Keratinocyte (primary cell): Measurements from ENCODE around the gene ORMDL3. TPM values are rescaled to one million over a fixed set of nuclear protein-coding genes. Genes with fewer than 3 reads are reported as not detected.

ENCODE experiments used
- DNase-seq: peaks from one replicate; pipeline ENCODE4 v3.0.0-alpha.2; 2011; ENCODE audit warnings: low read depth, missing footprints, low spot score
- FAIRE-seq: peaks from 2 replicates; lab custom pipeline; 2011; peaks lifted over from hg19 to GRCh38; lab: Jason Lieb, UNC
- H2AFZ ChIP-seq: 2 replicates; pipeline ENCODE4 v1.6.0; 2012; ENCODE audit warnings: low read length, control low read depth, inconsistent platforms; ENCODE audit not compliant: control insufficient read depth
- H3K27ac ChIP-seq: 2 replicates; pipeline ENCODE4 v1.5.1; 2011; ENCODE audit warnings: low read length; ENCODE audit not compliant: control insufficient read depth, insufficient read depth
- H3K27me3 ChIP-seq: 3 replicates; pipeline ENCODE4 v1.6.0; 2011; ENCODE audit warnings: low read length; ENCODE audit not compliant: control insufficient read depth, insufficient read depth; ENCODE audit errors: extremely low read depth
- H3K36me3 ChIP-seq, 2 experiments: 2 replicates in 1 of 2; 3 replicates in 1 of 2; pipeline ENCODE4 v1.5.1; 2011; ENCODE audit warnings: low read length in 2 of 2, mild to moderate bottlenecking in 1 of 2; ENCODE audit not compliant: control insufficient read depth in 2 of 2, insufficient read depth in 2 of 2; ENCODE audit errors: extremely low read depth in 1 of 2
- H3K4me1 ChIP-seq: 3 replicates; pipeline ENCODE4 v1.5.1; 2011; ENCODE audit warnings: low read length; ENCODE audit not compliant: control insufficient read depth, insufficient read depth; ENCODE audit errors: extremely low read depth
- H3K4me2 ChIP-seq: 3 replicates; pipeline ENCODE4 v1.6.0; 2011; ENCODE audit warnings: low read depth, low read length; ENCODE audit not compliant: control insufficient read depth, insufficient read depth; ENCODE audit errors: extremely low read depth
- H3K4me3 ChIP-seq, 3 experiments: fragments of 200-600 bp in 1 of 3; sonication (generic) in 1 of 3; 2 replicates in 2 of 3; 3 replicates in 1 of 3; pipeline ENCODE4 v1.5.1; 2011 to 2016; ENCODE audit warnings: low read length in 3 of 3, mild to moderate bottlenecking in 3 of 3, control low read depth in 2 of 3, inconsistent platforms in 1 of 3, low read depth in 1 of 3, mixed read lengths in 1 of 3, mixed run types in 1 of 3, moderate library complexity in 1 of 3; ENCODE audit not compliant: control insufficient read depth in 2 of 3, insufficient read depth in 2 of 3; ENCODE audit errors: extremely low read depth in 1 of 3
- H3K79me2 ChIP-seq: 2 replicates; pipeline ENCODE4 v1.6.0; 2012; ENCODE audit warnings: low read length; ENCODE audit not compliant: control insufficient read depth, insufficient read depth
- H3K9ac ChIP-seq: 3 replicates; pipeline ENCODE4 v1.6.0; 2011; ENCODE audit warnings: low read length; ENCODE audit not compliant: control insufficient read depth, insufficient read depth; ENCODE audit errors: extremely low read depth
- H3K9me1 ChIP-seq: 3 replicates; pipeline ENCODE4 v1.6.0; 2011; ENCODE audit warnings: low read length; ENCODE audit not compliant: control insufficient read depth, insufficient read depth; ENCODE audit errors: extremely low read depth
- H3K9me3 ChIP-seq: 2 replicates; pipeline ENCODE4 v1.5.1; 2012; ENCODE audit warnings: low read depth, low read length; ENCODE audit not compliant: control insufficient read depth
- H4K20me1 ChIP-seq: 3 replicates; pipeline ENCODE4 v1.6.0; 2011; ENCODE audit warnings: low read length; ENCODE audit not compliant: control insufficient read depth, insufficient read depth; ENCODE audit errors: extremely low read depth
- CTCF ChIP-seq, 3 experiments: IDR thresholded peaks in 1 of 3; conservative IDR thresholded peaks in 1 of 3; optimal IDR thresholded peaks in 1 of 3; 2 replicates in 2 of 3; 3 replicates in 1 of 3; pipeline versions ENCODE3 to v1.5.1; 2011; ENCODE audit warnings: low read length in 3 of 3, mild to moderate bottlenecking in 3 of 3, moderate library complexity in 2 of 3, control low read depth in 1 of 3, inconsistent platforms in 1 of 3; ENCODE audit not compliant: insufficient read depth in 2 of 3; ENCODE audit errors: extremely low read depth in 1 of 3
- EZH2 ChIP-seq: IDR thresholded peaks from one replicate; pipeline ENCODE4 v1.6.1; 2012; ENCODE audit warnings: inconsistent platforms, mild to moderate bottlenecking, low read length, moderate library complexity
- dilution Hi-C: fragments of 300-500 bp; cut with MboI; formaldehyde crosslinking; loops from one replicate; pipeline ENCODE4 v1.7.0; 2020; ENCODE audit warnings: low sequenced_read_pairs; ENCODE audit not compliant: extremely low pct_ligation_motif_present
- polyA plus RNA-seq, 5 experiments: library from polyadenylated mRNA; depleted of rRNA in 3 of 5; stranded (reverse) in 3 of 5; stranded (forward) in 1 of 5; unstranded in 1 of 5; fragments of >200 nt; gene quantifications; 1 replicate in 1 of 5; 2 replicates in 3 of 5; 3 replicates in 1 of 5; pipeline versions ENCODE4 v1.2.1 to v1.2.3, GENCODE V29; 2011 to 2012; ENCODE audit warnings: missing spikeins in 2 of 5, low read depth in 1 of 5, low replicate concordance in 1 of 5

Gene ORMDL3
- polyA plus RNA-seq, 1 donor (not counting 4 experiments of a cell fraction or from before 2014, with no cell fraction given), result 36.3 TPM

DNA sequence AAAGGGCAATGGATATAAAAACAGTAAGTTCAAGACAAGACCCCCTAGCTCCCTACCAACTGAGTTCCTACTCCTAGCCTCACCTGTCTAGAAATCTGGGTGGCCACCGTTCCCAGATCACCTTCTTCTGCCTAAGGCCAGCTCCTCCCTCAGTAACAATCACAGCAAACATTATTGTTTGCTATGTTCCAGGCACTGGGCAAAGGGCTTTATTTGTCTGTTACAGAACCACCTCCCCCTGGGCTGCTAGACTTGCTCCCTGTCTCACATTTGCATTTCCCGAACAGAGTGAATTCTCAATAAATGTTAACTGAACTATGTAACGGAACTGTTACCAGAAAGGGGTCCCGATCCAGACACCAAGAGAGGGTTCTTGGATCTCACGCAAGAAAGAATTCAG lies 6.9 kb upstream of the ORMDL3 start:
- TF ChIP-seq CTCF (optimal IDR thresholded peaks at IDR 0.05 in 1 of 3, IDR thresholded peaks at IDR 0.05 in 1 of 3, conservative IDR thresholded peaks at IDR 0.05 in 1 of 3; ENCODE audit: extremely low read depth in 1 of 3, insufficient read depth in 2 of 3, low read length in 3 of 3), result no peak
- TF ChIP-seq EZH2, result no peak
- Histone ChIP-seq H3K27ac (no peak overlapping the region), H3K4me3 (no peak overlapping the region), H2AFZ (no peak overlapping the region), H3K79me2 (no peaks in the 10 kb centered on the region), H3K9me3 (no peaks in the 10 kb centered on the region), H3K4me2 (no peak overlapping the region), H3K36me3 (no peaks in the 10 kb centered on the region), H3K9ac (no peak overlapping the region), H3K4me1 (peaks cover 12% of the 10 kb centered on the region), H3K9me1 (no peaks in the 10 kb centered on the region), H3K27me3 (no peaks in the 10 kb centered on the region), H4K20me1 (no peaks in the 10 kb centered on the region)
- no peak for DNase-seq
- dilution Hi-C loops, result no loop called here
- FAIRE-seq, result no peak

DNA sequence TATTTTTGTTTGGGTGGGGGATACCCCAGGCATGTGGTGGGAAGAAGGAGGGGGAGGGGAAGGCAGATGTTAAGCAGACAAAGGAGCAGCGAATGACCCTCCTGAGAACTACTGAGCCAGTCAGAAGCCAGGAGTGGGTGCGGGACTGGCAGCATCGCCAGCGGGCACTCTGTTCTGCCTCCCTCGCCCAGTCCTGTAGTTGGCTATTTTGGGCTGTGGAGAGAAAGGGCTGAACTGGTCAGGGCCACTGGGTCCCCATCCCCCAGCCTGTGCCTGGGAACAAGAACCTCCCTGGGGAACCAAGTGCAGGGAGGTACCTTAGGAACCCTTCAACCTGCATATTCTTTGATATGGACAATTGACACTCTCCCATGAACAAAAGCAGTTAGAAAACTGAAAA lies 6.5 kb upstream of the ORMDL3 start:
- H2AFZ ChIP-seq, result no peak overlapping the region
- H3K4me1 ChIP-seq, result peaks cover 16% of the 10 kb centered on the region
- no peaks in the 10 kb centered on the region for H3K27me3 ChIP-seq
- no peaks in the 10 kb centered on the region for H3K79me2 ChIP-seq
- FAIRE-seq, result no peak
- no peak overlapping the region for H3K9ac ChIP-seq
- no peak overlapping the region for H3K27ac ChIP-seq
- TF ChIP-seq CTCF (optimal IDR thresholded peaks at IDR 0.05 in 1 of 3, IDR thresholded peaks at IDR 0.05 in 1 of 3, conservative IDR thresholded peaks at IDR 0.05 in 1 of 3; ENCODE audit: extremely low read depth in 1 of 3, insufficient read depth in 2 of 3, low read length in 3 of 3) (no peak), EZH2 (no peak)
- no peak for DNase-seq
- H3K36me3 ChIP-seq, result no peaks in the 10 kb centered on the region
- no peaks in the 10 kb centered on the region for H3K9me1 ChIP-seq
- dilution Hi-C loops, result no loop called here
- H3K4me3 ChIP-seq, result no peak overlapping the region
- no peaks in the 10 kb centered on the region for H4K20me1 ChIP-seq
- H3K4me2 ChIP-seq, result no peak overlapping the region
- H3K9me3 ChIP-seq, result no peaks in the 10 kb centered on the region
